Gastrocnemius medialis (tissue), 4 donors: ENCODE measurements around the gene DUT. TPM values are rescaled to one million over a fixed set of nuclear protein-coding genes. Genes with fewer than 3 reads are reported as not detected.

Source experiments
- ATAC-seq, 2 donors: fragments of 150-250 bp; one replicate each; pipeline ENCODE4 v1.9.1; 2016
- DNase-seq, 2 donors: peaks; one replicate each; pipeline ENCODE4 v3.0.0-alpha.2; 2019
- H3K27ac ChIP-seq, 4 donors: fragments of 200-600 bp; sonication (generic); 1 replicate in 1 of 4; 2 replicates in 3 of 4; pipeline ENCODE4 v1.5.1; 2016 to 2018; ENCODE audit warnings: mild to moderate bottlenecking in 2 of 4, moderate library complexity in 1 of 4
- H3K27me3 ChIP-seq, 3 donors: fragments of 200-600 bp; sonication (generic) in 2 of 3; 1 replicate in 1 of 3; 2 replicates in 2 of 3; pipeline versions ENCODE4 v1.5.1 to v1.6.0; 2016 to 2019; ENCODE audit warnings: mild to moderate bottlenecking in 1 of 3, moderate library complexity in 1 of 3
- H3K36me3 ChIP-seq, 2 donors: fragments of 200-600 bp; sonication (generic) in 1 of 2; one replicate each; pipeline ENCODE4 v1.5.1; 2017 to 2018
- H3K4me1 ChIP-seq, 2 donors: fragments of 200-600 bp; sonication (generic) in 1 of 2; one replicate each; pipeline ENCODE4 v1.5.1; 2016 to 2017; ENCODE audit warnings: mild to moderate bottlenecking in 2 of 2
- H3K4me3 ChIP-seq, 4 donors: fragments of 200-600 bp; sonication (generic) in 3 of 4; 1 replicate in 1 of 4; 2 replicates in 3 of 4; pipeline ENCODE4 v1.5.1; 2016 to 2019; ENCODE audit warnings: mild to moderate bottlenecking in 2 of 4
- H3K9me3 ChIP-seq, 3 donors: fragments of 200-600 bp; sonication (generic) in 2 of 3; 1 replicate in 1 of 3; 2 replicates in 2 of 3; pipeline ENCODE4 v1.5.1; 2016 to 2019
- CTCF ChIP-seq, 5 experiments: fragments of 450-650 bp in 3 of 5; fragments of 200-600 bp in 2 of 5; sonication (generic) in 2 of 5; IDR thresholded peaks in 4 of 5; conservative IDR thresholded peaks in 1 of 5; 1 replicate in 4 of 5; 2 replicates in 1 of 5; pipeline ENCODE4 v1.5.1; 2016 to 2019; ENCODE audit warnings: antibody characterized with exemption in 5 of 5, mild to moderate bottlenecking in 3 of 5, moderate library complexity in 3 of 5
- POLR2A ChIP-seq, 2 donors: fragments of 450-650 bp; IDR thresholded peaks; one replicate each; pipeline ENCODE4 v1.6.1; 2017; ENCODE audit warnings: antibody characterized with exemption in 2 of 2, mild to moderate bottlenecking in 2 of 2, moderate library complexity in 2 of 2
- in situ Hi-C, 4 donors: fragments of 200-750 bp; cut with MboI; loops; one replicate each; pipeline versions ENCODE4 v1.15.0 to v1.8.0; 2017; ENCODE audit warnings: low sequenced_read_pairs in 4 of 4
- intact Hi-C: fragments of 100-400 bp; cut with DNase I; formaldehyde crosslinking; loops from one replicate; pipeline ENCODE4 v1.15.1; 2023; ENCODE audit warnings: low total_unique reads
- total RNA-seq, 4 donors: library from RNA; depleted of rRNA; stranded (reverse); fragments of >200 nt; gene quantifications; one replicate each; pipeline versions ENCODE4 v1.1.0 to v1.2.3, GENCODE V29; 2016

The DUT gene
- 10 to 100 TPM; 40.0 to 73.0 (median 45.0) TPM for total RNA-seq

- ATAC-seq (peak; percentile 92 to 96), DNase-seq (peak; percentile 73 to 75)
- TF ChIP-seq CTCF (IDR thresholded peaks at IDR 0.05 in 4 of 5, conservative IDR thresholded peaks at IDR 0.05 in 1 of 5) (peak in 1 of 5 experiments; percentile 17), POLR2A (IDR thresholded peaks at IDR 0.05) (peak; percentile 81 to 84)
- Histone ChIP-seq H3K9me3 (no peaks in the 10 kb centered on the region), H3K27ac (peak within 1 kb of the TSS; percentile 90 to 95 (median 92)), H3K4me3 (peak within 1 kb of the TSS; percentile 67 to 94 (median 86)), H3K27me3 (no peaks in the 10 kb centered on the region), H3K4me1 (peaks cover 16 to 17% of the 10 kb centered on the region in 2 donors), H3K36me3 (peaks cover 0 to 19% of the 10 kb centered on the region in 2 donors)
- in situ Hi-C loops = no loop called here
- intact Hi-C loops = loop anchor here (5.0 to 10.0 kb wide), 2 partner anchors 616 to 826 kb away; partner anchors contain the start of genes COPS2 and SEMA6D
These were observed at the start of gene DUT for GRCh38 chr15:48330855-48331795. TSS of gene DUT (plus strand) at chr15:48331429. CDS start at chr15:48331516, 87 bp downstream.

- H3K9me3 ChIP-seq = no peaks in the 10 kb centered on the region
- H3K4me1 ChIP-seq = no peaks in the 10 kb centered on the region
- in situ Hi-C loops (loop anchor here in 3 of 4 donors (10.0 to 25.0 kb wide), 2 partner anchors 1087 to 1094 kb away; no protein-coding TSS in a partner anchor), intact Hi-C loops (no loop called here)
- H3K27ac ChIP-seq = no peak overlapping the region
- TF ChIP-seq CTCF (IDR thresholded peaks at IDR 0.05 in 4 of 5, conservative IDR thresholded peaks at IDR 0.05 in 1 of 5) = no peak
- no peak overlapping the region for H3K4me3 ChIP-seq
- DNase-seq (no peak), ATAC-seq (no peak)
- peaks cover 0 to 5% (median 0%) of the 10 kb centered on the region in 3 donors for H3K27me3 ChIP-seq
- no peaks in the 10 kb centered on the region for H3K36me3 ChIP-seq
These were observed 49.6 kb upstream of the DUT start for GRCh38 chr15:48281674-48282073.

GRCh38 chr15:48282216-48282615, 49.0 kb upstream of the DUT start:
- TF ChIP-seq CTCF (IDR thresholded peaks at IDR 0.05 in 4 of 5, conservative IDR thresholded peaks at IDR 0.05 in 1 of 5) = no peak
- TF ChIP-seq POLR2A (IDR thresholded peaks at IDR 0.05) = no peak
- no peak overlapping the region for H3K27ac ChIP-seq

GRCh38 chr15:48283396-48284145, 47.7 kb upstream of the DUT start:
- no peak overlapping the region for H3K27ac ChIP-seq
- H3K27me3 ChIP-seq = peaks cover 0 to 5% (median 0%) of the 10 kb centered on the region in 3 donors
- DNase-seq (no peak), ATAC-seq (no peak)
- intact Hi-C loops (no loop called here), in situ Hi-C loops (loop anchor here in 3 of 4 donors (10.0 to 25.0 kb wide), 2 partner anchors 1089 to 1096 kb away; no protein-coding TSS in a partner anchor)
- H3K4me3 ChIP-seq = no peak overlapping the region
- H3K4me1 ChIP-seq = no peaks in the 10 kb centered on the region
- H3K36me3 ChIP-seq = no peaks in the 10 kb centered on the region
- no peaks in the 10 kb centered on the region for H3K9me3 ChIP-seq
- no peak for TF ChIP-seq CTCF (IDR thresholded peaks at IDR 0.05 in 4 of 5, conservative IDR thresholded peaks at IDR 0.05 in 1 of 5)
- TF ChIP-seq POLR2A (IDR thresholded peaks at IDR 0.05) = no peak

More at GRCh38 chr15:48282216-48282615, 49.0 kb upstream of the DUT start:
- ATAC-seq (no peak), DNase-seq (no peak)
- in situ Hi-C loops = loop anchor here in 3 of 4 donors (10.0 to 25.0 kb wide), 2 partner anchors 1087 to 1095 kb away; no protein-coding TSS in a partner anchor
- H3K4me3 ChIP-seq = no peak overlapping the region
- no peaks in the 10 kb centered on the region for H3K36me3 ChIP-seq
- H3K27me3 ChIP-seq = peaks cover 0 to 5% (median 0%) of the 10 kb centered on the region in 3 donors
- no peaks in the 10 kb centered on the region for H3K4me1 ChIP-seq
- H3K9me3 ChIP-seq = no peaks in the 10 kb centered on the region
- intact Hi-C loops = no loop called here
